ENCODE results near the gene AGFG2. TPM values are rescaled to one million over a fixed set of nuclear protein-coding genes. Genes with fewer than 3 reads are reported as not detected.

AGFG2 gene
- total RNA-seq, 2 donors from 2014 or later = 20.4 to 24.6 TPM

DNA sequence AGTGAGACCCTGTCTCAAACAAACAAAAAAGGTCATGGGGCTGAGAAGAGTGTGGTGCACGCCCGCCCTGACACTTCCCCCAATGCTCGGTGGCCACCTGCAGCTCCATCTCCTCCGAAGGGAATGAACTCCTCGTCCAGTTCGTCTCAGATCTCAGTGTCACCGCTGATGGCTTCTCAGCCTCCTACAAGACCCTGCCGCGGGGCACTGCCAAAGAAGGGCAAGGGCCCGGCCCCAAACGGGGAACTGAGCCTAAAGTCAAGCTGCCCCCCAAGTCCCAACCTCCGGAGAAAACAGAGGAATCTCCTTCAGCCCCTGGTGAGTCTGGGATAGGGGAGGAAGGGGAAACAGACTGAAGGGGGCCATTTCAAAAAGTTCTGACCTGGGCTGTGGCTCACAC, 67.3 kb downstream of the AGFG2 start:
- H3K27ac ChIP-seq = no peak overlapping the region
- TF ChIP-seq, protein P1, sequence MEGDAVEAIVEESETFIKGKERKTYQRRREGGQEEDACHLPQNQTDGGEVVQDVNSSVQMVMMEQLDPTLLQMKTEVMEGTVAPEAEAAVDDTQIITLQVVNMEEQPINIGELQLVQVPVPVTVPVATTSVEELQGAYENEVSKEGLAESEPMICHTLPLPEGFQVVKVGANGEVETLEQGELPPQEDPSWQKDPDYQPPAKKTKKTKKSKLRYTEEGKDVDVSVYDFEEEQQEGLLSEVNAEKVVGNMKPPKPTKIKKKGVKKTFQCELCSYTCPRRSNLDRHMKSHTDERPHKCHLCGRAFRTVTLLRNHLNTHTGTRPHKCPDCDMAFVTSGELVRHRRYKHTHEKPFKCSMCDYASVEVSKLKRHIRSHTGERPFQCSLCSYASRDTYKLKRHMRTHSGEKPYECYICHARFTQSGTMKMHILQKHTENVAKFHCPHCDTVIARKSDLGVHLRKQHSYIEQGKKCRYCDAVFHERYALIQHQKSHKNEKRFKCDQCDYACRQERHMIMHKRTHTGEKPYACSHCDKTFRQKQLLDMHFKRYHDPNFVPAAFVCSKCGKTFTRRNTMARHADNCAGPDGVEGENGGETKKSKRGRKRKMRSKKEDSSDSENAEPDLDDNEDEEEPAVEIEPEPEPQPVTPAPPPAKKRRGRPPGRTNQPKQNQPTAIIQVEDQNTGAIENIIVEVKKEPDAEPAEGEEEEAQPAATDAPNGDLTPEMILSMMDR (IDR thresholded peaks at IDR 0.05) = no peak
- TF ChIP-seq POLR2A (IDR thresholded peaks at IDR 0.05) = no peak
- WGBS, 2 donors = 88 to 90% methylated on average over 8 to 12 of the region's 12 CpGs
- no peaks in the 10 kb centered on the region for H3K27me3 ChIP-seq
- peaks cover 25% of the 10 kb centered on the region for H3K4me1 ChIP-seq
- H3K4me3 ChIP-seq = no peak overlapping the region
- DNase-seq (no peak), ATAC-seq (no peak)
- intact Hi-C loops (cut with DNase I) = no loop called here
- H3K36me3 ChIP-seq (replicated peaks in 1 of 2; ENCODE audit: insufficient read depth in 1 of 2, low read depth in 2 of 2) = no peaks in the 10 kb centered on the region
- H3K9me3 ChIP-seq = no peaks in the 10 kb centered on the region

DNA sequence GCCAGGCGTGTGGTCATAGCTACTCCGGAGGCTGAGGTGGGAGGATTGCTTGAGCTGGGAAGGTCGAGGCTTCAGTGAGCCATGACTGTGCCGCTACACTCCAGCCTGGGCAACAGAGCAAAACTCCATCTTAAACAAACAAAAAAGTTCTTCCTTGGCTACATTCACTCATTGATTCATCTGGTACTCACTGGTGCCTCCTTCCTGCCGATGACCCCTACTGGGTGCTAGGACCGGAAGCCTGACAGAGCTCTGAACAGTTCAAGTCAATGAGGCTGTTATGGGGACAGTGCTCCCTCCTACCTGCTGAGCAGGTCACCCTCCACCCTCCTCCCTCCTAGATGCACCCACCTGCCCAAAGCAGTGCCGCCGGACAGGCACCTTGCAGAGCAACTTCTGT, 68.1 kb downstream of the AGFG2 start:
- Histone ChIP-seq H3K27me3 (no peaks in the 10 kb centered on the region), H3K4me3 (no peak overlapping the region), H3K9me3 (no peaks in the 10 kb centered on the region), H3K36me3 (replicated peaks in 1 of 2; ENCODE audit: insufficient read depth in 1 of 2, low read depth in 2 of 2) (no peaks in the 10 kb centered on the region), H3K27ac (no peak overlapping the region), H3K4me1 (peaks cover 25% of the 10 kb centered on the region)
- 73 to 78% methylated on average over 8 of the region's 8 CpGs for WGBS, 2 donors
- DNase-seq = no peak
- TF ChIP-seq, protein P1 (IDR thresholded peaks at IDR 0.05) = no peak
- no peak for TF ChIP-seq POLR2A (IDR thresholded peaks at IDR 0.05)
- ATAC-seq = no peak
- intact Hi-C loops (cut with DNase I) = no loop called here

DNA sequence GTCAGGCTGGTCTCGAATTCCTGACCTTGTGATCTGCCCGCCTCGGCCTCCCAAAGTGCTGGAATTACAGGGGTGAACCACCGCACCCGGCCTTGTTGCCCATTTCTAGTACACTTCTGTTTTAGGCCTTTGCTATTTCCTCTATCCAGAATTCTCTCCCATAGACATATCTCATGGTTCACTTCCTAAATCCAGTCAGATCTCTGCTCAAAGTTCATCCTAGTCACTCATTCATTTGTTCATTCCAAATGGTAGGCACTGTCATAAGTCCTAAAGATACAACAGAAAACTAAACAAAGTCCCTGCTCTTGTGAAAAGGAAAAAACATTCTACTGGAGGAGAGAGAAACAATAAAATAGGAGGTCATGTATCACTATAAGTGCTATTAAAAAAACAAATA, 71.0 kb downstream of the AGFG2 start:
- H3K27me3 ChIP-seq = no peaks in the 10 kb centered on the region
- no peak for DNase-seq
- H3K36me3 ChIP-seq (replicated peaks in 1 of 2; ENCODE audit: insufficient read depth in 1 of 2, low read depth in 2 of 2) = no peaks in the 10 kb centered on the region
- no peak for TF ChIP-seq POLR2A (IDR thresholded peaks at IDR 0.05)
- TF ChIP-seq, protein P1 (IDR thresholded peaks at IDR 0.05) = no peak
- WGBS, 2 donors = 84 to 89% methylated on average over 5 of the region's 5 CpGs
- H3K27ac ChIP-seq = no peak overlapping the region
- H3K9me3 ChIP-seq = no peaks in the 10 kb centered on the region
- no peak for ATAC-seq
- H3K4me1 ChIP-seq = peaks cover 20% of the 10 kb centered on the region
- intact Hi-C loops (cut with DNase I) = no loop called here
- no peak overlapping the region for H3K4me3 ChIP-seq

DNA sequence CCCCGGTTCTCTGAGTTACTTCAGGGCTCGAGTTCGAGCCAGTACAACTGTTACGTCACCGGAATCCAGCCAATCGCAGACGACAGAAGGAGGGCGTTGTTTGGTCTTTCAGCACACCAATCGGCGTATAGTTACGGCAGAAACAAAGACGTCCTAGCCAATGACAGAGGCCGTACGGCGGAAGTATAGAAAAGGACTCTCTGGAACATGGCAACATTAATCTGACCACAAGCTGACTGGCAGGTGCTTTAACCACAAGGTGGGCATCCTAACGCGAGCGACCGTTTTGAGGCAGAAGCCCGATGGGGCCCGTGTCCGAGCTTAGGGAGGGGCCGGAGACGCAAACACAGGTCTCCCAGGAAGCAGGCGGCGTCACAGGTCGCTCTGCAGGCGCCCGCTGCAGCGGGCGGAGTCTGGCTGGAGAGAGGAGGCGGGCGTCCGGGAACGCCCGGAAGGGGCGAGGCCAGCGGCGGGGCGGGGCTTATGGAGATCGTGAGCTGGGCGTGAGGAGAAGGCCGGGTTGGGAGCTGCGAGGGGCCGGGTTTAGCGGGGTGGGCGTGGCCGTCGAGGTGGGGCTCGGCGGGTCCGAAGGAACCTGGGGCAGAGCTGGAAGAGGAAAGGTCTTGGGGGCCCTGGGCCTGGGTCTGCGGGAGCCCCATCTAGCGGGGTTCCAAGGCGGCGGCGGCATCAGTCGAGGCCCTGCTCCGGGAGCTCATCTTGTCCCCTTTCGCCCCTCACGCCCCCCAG, 73.2 kb downstream of the AGFG2 start, which contains the start of gene MOSPD3:
Gene MOSPD3 (plus strand): TSS at position 558 of the 747 bp plus-strand sequence. CDS start 252 bp downstream, outside the sequence.
- TF ChIP-seq POLR2A (IDR thresholded peaks at IDR 0.05) = peak; percentile 90 to 97 (median 97)
- TF ChIP-seq, protein P1 (IDR thresholded peaks at IDR 0.05) = peak in 4 of 7 experiments; percentile 19 to 35 (median 34)
- peak; percentile 98 to 100 (median 98) for DNase-seq
- intact Hi-C loops (cut with DNase I) = no loop called here
- 0% methylated on average over 11 to 61 of the region's 61 CpGs for WGBS, 2 donors
- Histone ChIP-seq H3K27me3 (no peaks in the 10 kb centered on the region), H3K27ac (peak within 1 kb of the TSS; percentile 90 to 99 (median 93)), H3K36me3 (replicated peaks in 1 of 2; ENCODE audit: insufficient read depth in 1 of 2, low read depth in 2 of 2) (no peaks in the 10 kb centered on the region), H3K4me3 (peak within 1 kb of the TSS; percentile 76 to 82), H3K9me3 (no peaks in the 10 kb centered on the region), H3K4me1 (peaks cover 10% of the 10 kb centered on the region)
- ATAC-seq = peak; percentile 96
